ENCODE results near the gene FPR1. TPM values are rescaled to one million over a fixed set of nuclear protein-coding genes. Genes with fewer than 3 reads are reported as not detected.

Gene FPR1
- total and polyA plus RNA-seq, 2 of the 13 experiments (the other 11 are each of a cell fraction or from before 2014, with no cell fraction given), result not detected

- TF ChIP-seq, protein P1, sequence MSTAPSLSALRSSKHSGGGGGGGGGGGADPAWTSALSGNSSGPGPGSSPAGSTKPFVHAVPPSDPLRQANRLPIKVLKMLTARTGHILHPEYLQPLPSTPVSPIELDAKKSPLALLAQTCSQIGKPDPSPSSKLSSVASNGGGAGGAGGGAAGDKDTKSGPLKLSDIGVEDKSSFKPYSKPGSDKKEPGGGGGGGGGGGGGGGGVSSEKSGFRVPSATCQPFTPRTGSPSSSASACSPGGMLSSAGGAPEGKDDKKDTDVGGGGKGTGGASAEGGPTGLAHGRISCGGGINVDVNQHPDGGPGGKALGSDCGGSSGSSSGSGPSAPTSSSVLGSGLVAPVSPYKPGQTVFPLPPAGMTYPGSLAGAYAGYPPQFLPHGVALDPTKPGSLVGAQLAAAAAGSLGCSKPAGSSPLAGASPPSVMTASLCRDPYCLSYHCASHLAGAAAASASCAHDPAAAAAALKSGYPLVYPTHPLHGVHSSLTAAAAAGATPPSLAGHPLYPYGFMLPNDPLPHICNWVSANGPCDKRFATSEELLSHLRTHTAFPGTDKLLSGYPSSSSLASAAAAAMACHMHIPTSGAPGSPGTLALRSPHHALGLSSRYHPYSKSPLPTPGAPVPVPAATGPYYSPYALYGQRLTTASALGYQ (CRISPR knock-in tag; IDR thresholded peaks at IDR 0.05), result no peak
- no peak for TF ChIP-seq SMAD9 (CRISPR knock-in tag; IDR thresholded peaks at IDR 0.05)
Measured at GRCh38 chr19:51796195-51796679, 44.6 kb upstream of the FPR1 start (continued).

DNA sequence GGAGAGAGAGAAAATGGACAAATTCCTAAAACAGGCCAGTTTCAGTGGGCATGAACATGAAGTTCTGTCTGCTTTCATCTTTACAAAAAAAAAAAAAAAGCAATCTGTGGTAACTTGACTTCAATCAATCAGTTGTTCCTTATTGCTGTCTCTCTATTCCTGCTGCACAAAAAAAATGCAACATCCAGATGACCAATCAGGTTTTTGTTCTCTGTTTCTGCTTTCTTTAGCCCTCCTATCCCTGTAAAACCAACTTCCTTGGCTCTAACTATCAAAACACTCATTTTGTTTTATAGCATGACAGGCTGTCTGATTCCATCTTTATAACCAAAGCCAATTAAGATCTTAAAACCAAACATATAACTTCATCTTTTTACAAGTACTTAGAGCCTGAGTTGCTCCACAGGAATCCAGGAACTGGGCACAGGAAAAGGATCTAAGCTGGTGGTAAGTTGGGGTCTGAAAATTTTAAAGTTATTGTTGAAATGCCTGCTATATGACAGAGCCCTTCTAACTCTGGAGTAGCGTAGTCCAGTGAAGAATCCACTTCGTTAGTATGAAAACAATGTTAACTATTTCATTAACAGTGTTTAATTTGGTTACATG is 43.3 kb upstream of the FPR1 start, which contains the start of gene FPR3:
Gene FPR3 (plus strand): TSS at position 273 of the 606 bp plus-strand sequence. CDS start 28,592 bp downstream, outside the sequence.
- no peak within 1 kb of the TSS for H3K4me3 ChIP-seq (replicated peaks in 1 of 3; ENCODE audit: insufficient read depth in 1 of 3, low read depth in 2 of 3, low read length in 3 of 3)
- DNase-seq (ENCODE audit: low spot score) (no peak), FAIRE-seq (no peak), ATAC-seq (no peak)
- no peak within 1 kb of the TSS for H3K27ac ChIP-seq (ENCODE audit: extremely low read length, insufficient read depth, low read length)
- no peaks in the 10 kb centered on the region for H3K36me3 ChIP-seq (replicated peaks in 1 of 2; ENCODE audit: control insufficient read depth in 1 of 2, insufficient read depth in 2 of 2, low read length in 2 of 2)
- peaks cover 7% of the 10 kb centered on the region; the same call in 1 of the 2 replicates for H3K9me3 ChIP-seq (ENCODE audit: low read length)
- no peak within 1 kb of the TSS for H3K4me2 ChIP-seq (ENCODE audit: low read depth, low read length)
- no peak within 1 kb of the TSS for H3K9ac ChIP-seq (ENCODE audit: insufficient read depth, low read depth, low read length)
- peaks cover 8% of the 10 kb centered on the region; the same call in 1 of the 2 replicates for H3K4me1 ChIP-seq (ENCODE audit: insufficient read depth, low read length)
- no TSS peak for BruUV-seq (replicated peaks)
- no peaks in the 10 kb centered on the region for H3K27me3 ChIP-seq (ENCODE audit: control insufficient read depth in 1 of 2, insufficient read depth in 2 of 2, low read length in 2 of 2)
- CTCF ChIA-PET (ENCODE audit: low intra/inter-chr PET ratio, low total read pairs), result no interaction called here
- H2AFZ ChIP-seq (ENCODE audit: low read length), result no peak within 1 kb of the TSS
- POLR2A ChIA-PET, result no interaction called here
- intact Hi-C loops (cut with micrococcal nuclease; ENCODE audit: unreplicated experiment) (no loop called here), in situ Hi-C loops (cut with HindIII; ENCODE audit: extremely low pct_ligation_motif_present, low pct_unique_long_range_greater_than_20kb) (no loop called here)
- WGBS (ENCODE audit: low lambda C conversion rate), result 20% methylated on average over 2 of the region's 2 CpGs
- no peaks in the 10 kb centered on the region for H4K20me1 ChIP-seq (ENCODE audit: insufficient read depth, low read length)
- H3K79me2 ChIP-seq (ENCODE audit: insufficient read depth, low read length), result no peaks in the 10 kb centered on the region
- TF ChIP-seq SMAD9 (CRISPR knock-in tag; IDR thresholded peaks at IDR 0.05) (no peak), ZNF121 (CRISPR knock-in tag; IDR thresholded peaks at IDR 0.05) (no peak), ATF1 (CRISPR knock-in tag; IDR thresholded peaks at IDR 0.05) (no peak), NR2C2 (CRISPR knock-in tag; IDR thresholded peaks at IDR 0.05; ENCODE audit: borderline replicate concordance) (no peak), MTF2 (CRISPR knock-in tag; IDR thresholded peaks at IDR 0.05; ENCODE audit: borderline replicate concordance) (no peak), LCORL (IDR thresholded peaks at IDR 0.05) (no peak), LCORL (CRISPR knock-in tag; IDR thresholded peaks at IDR 0.05) (no peak), ZFX (CRISPR knock-in tag; IDR thresholded peaks at IDR 0.05; ENCODE audit: low read depth) (no peak), ZFP36L2 (CRISPR knock-in tag; IDR thresholded peaks at IDR 0.05) (no peak), HOXA7 (CRISPR knock-in tag; IDR thresholded peaks at IDR 0.05) (no peak), ZNF678 (CRISPR knock-in tag; IDR thresholded peaks at IDR 0.05) (no peak), SIX4 (CRISPR knock-in tag; IDR thresholded peaks at IDR 0.05) (no peak)
- TF ChIP-seq, protein P2, sequence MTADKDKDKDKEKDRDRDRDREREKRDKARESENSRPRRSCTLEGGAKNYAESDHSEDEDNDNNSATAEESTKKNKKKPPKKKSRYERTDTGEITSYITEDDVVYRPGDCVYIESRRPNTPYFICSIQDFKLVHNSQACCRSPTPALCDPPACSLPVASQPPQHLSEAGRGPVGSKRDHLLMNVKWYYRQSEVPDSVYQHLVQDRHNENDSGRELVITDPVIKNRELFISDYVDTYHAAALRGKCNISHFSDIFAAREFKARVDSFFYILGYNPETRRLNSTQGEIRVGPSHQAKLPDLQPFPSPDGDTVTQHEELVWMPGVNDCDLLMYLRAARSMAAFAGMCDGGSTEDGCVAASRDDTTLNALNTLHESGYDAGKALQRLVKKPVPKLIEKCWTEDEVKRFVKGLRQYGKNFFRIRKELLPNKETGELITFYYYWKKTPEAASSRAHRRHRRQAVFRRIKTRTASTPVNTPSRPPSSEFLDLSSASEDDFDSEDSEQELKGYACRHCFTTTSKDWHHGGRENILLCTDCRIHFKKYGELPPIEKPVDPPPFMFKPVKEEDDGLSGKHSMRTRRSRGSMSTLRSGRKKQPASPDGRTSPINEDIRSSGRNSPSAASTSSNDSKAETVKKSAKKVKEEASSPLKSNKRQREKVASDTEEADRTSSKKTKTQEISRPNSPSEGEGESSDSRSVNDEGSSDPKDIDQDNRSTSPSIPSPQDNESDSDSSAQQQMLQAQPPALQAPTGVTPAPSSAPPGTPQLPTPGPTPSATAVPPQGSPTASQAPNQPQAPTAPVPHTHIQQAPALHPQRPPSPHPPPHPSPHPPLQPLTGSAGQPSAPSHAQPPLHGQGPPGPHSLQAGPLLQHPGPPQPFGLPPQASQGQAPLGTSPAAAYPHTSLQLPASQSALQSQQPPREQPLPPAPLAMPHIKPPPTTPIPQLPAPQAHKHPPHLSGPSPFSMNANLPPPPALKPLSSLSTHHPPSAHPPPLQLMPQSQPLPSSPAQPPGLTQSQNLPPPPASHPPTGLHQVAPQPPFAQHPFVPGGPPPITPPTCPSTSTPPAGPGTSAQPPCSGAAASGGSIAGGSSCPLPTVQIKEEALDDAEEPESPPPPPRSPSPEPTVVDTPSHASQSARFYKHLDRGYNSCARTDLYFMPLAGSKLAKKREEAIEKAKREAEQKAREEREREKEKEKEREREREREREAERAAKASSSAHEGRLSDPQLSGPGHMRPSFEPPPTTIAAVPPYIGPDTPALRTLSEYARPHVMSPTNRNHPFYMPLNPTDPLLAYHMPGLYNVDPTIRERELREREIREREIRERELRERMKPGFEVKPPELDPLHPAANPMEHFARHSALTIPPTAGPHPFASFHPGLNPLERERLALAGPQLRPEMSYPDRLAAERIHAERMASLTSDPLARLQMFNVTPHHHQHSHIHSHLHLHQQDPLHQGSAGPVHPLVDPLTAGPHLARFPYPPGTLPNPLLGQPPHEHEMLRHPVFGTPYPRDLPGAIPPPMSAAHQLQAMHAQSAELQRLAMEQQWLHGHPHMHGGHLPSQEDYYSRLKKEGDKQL (CRISPR knock-in tag; IDR thresholded peaks at IDR 0.05; ENCODE audit: low read depth), result no peak
- TF ChIP-seq, protein P3, sequence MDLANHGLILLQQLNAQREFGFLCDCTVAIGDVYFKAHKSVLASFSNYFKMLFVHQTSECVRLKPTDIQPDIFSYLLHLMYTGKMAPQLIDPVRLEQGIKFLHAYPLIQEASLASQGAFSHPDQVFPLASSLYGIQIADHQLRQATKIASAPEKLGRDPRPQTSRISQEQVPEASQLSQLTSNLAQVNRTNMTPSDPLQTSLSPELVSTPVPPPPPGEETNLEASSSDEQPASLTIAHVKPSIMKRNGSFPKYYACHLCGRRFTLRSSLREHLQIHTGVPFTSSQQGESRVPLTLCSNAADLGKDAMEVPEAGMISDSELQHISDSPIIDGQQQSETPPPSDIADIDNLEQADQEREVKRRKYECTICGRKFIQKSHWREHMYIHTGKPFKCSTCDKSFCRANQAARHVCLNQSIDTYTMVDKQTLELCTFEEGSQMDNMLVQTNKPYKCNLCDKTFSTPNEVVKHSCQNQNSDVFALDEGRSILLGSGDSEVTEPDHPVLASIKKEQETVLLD (CRISPR knock-in tag; IDR thresholded peaks at IDR 0.05; ENCODE audit: low read depth), result no peak
